Left lobe of liver (tissue), 2 donors: ENCODE measurements around the gene ZNF217. TPM values are rescaled to one million over a fixed set of nuclear protein-coding genes. Genes with fewer than 3 reads are reported as not detected.
"Not testable (repeated sequence)": the region's sequence is repeated elsewhere in the genome, so short reads cannot be mapped to it uniquely, and the experiment has no call there.

Experiments used
- ATAC-seq: fragments of 200-7000 bp; cut with Tn5 transposase; one replicate; pipeline ENCODE4 v1.9.1; 2020; ENCODE audit warnings: mild to moderate bottlenecking, moderate library complexity
- DNase-seq: peaks from one replicate; pipeline ENCODE4 v3.0.0-alpha.2; 2020; ENCODE audit warnings: low spot score
- total RNA-seq: library from RNA; stranded (reverse); gene quantifications from one replicate; pipeline ENCODE4 v1.2.1, GENCODE V29; 2021
- donor health status: DM: no; HTN: no; CAD: no; lungs with moderate emphysema.
- donor health status: DM: no; HTN: yes; CAD: no.

Gene ZNF217
- total RNA-seq, 1 donor from 2014 or later: 11.1 TPM

- no peak for DNase-seq
Observed at GRCh38 chr20:53599044-53599362, 5.4 kb upstream of the ZNF217 start.

GRCh38 chr20:53598140-53599043 lies 4.8 kb upstream of the ZNF217 start:
- peak; percentile 33 for DNase-seq
- ATAC-seq: no peak

More at GRCh38 chr20:53599044-53599362, 5.4 kb upstream of the ZNF217 start:
- ATAC-seq: no peak

- DNase-seq: no peak
- no peak for ATAC-seq
Observed at GRCh38 chr20:53597521-53598120, 4.0 kb upstream of the ZNF217 start.

- ATAC-seq (no peak), DNase-seq (no peak)
Observed at GRCh38 chr20:53597030-53597482, 3.4 kb upstream of the ZNF217 start.

GRCh38 chr20:53596189-53597001 lies 2.8 kb upstream of the ZNF217 start:
- peak; percentile 43 for DNase-seq
- ATAC-seq: not testable (repeated sequence)

- ATAC-seq: peak; percentile 11
- DNase-seq: not testable (repeated sequence)
Observed at GRCh38 chr20:53595742-53596141, 2.1 kb upstream of the ZNF217 start.

- ATAC-seq: no peak
Observed at GRCh38 chr20:53595018-53595378, 1.4 kb upstream of the ZNF217 start.

GRCh38 chr20:53594068-53595017 lies 704 bp upstream of the ZNF217 start:
- ATAC-seq (peak; percentile 84), DNase-seq (peak; percentile 98)

More at GRCh38 chr20:53595018-53595378, 1.4 kb upstream of the ZNF217 start:
- DNase-seq: no peak

- ATAC-seq (no peak), DNase-seq (peak; percentile 61)
Observed at GRCh38 chr20:53592992-53593465, 610 bp downstream of the ZNF217 start.

GRCh38 chr20:53592454-53592991 lies 1.1 kb downstream of the ZNF217 start:
- peak; percentile 2 for ATAC-seq

GRCh38 chr20:53591941-53592441 lies 1.6 kb downstream of the ZNF217 start:
- ATAC-seq: not testable (repeated sequence)
- peak; percentile 15 for DNase-seq

More at GRCh38 chr20:53592454-53592991, 1.1 kb downstream of the ZNF217 start:
- DNase-seq: peak; percentile 69

- not testable (repeated sequence) for ATAC-seq, DNase-seq
Observed at GRCh38 chr20:53591206-53591741, 2.4 kb downstream of the ZNF217 start.

GRCh38 chr20:53590608-53591007 lies 3.0 kb downstream of the ZNF217 start:
- DNase-seq, ATAC-seq: not testable (repeated sequence)

- not testable (repeated sequence) for DNase-seq, ATAC-seq
Observed at GRCh38 chr20:53590122-53590521, 3.5 kb downstream of the ZNF217 start.

GRCh38 chr20:53589321-53590065 lies 4.1 kb downstream of the ZNF217 start:
- not testable (repeated sequence) for ATAC-seq
- peak; percentile 34 for DNase-seq

GRCh38 chr20:53587157-53587703 lies 6.4 kb downstream of the ZNF217 start:
- not testable (repeated sequence) for ATAC-seq, DNase-seq

GRCh38 chr20:53586640-53587039 lies 7.0 kb downstream of the ZNF217 start:
- no peak for ATAC-seq
- DNase-seq: peak; percentile 11

- peak; percentile 26 for DNase-seq
- ATAC-seq: not testable (repeated sequence)
Observed at GRCh38 chr20:53585910-53586309, 7.7 kb downstream of the ZNF217 start.
